Measurements from ENCODE around the gene RHNO1. TPM values are rescaled to one million over a fixed set of nuclear protein-coding genes. Genes with fewer than 3 reads are reported as not detected.

RHNO1 gene
- total RNA-seq, 1 donor from 2014 or later = 20.3 TPM

GRCh38 chr12:2891240-2892053 is 14.4 kb downstream of the RHNO1 start:
- DNase-seq (ENCODE audit: low read depth) = no peak
- Histone ChIP-seq H3K4me3 (ENCODE audit: low read depth, low read length) (peak overlapping the region; percentile 98), H3K27me3 (ENCODE audit: control insufficient read depth, insufficient read depth, low read length) (no peaks in the 10 kb centered on the region), H3K36me3 (ENCODE audit: control insufficient read depth, insufficient read depth, low read length) (no peaks in the 10 kb centered on the region)
- no peak for TF ChIP-seq CTCF (IDR thresholded peaks at IDR 0.05; ENCODE audit: insufficient read depth, low read length, poor library complexity, severe bottlenecking)

- Histone ChIP-seq H3K4me3 (ENCODE audit: low read depth, low read length) (no peak overlapping the region), H3K36me3 (ENCODE audit: control insufficient read depth, insufficient read depth, low read length) (no peaks in the 10 kb centered on the region), H3K27me3 (ENCODE audit: control insufficient read depth, insufficient read depth, low read length) (no peaks in the 10 kb centered on the region)
- DNase-seq (ENCODE audit: low read depth) = no peak
- no peak for TF ChIP-seq CTCF (IDR thresholded peaks at IDR 0.05; ENCODE audit: insufficient read depth, low read length, poor library complexity, severe bottlenecking)
These were observed 15.2 kb downstream of the RHNO1 start for GRCh38 chr12:2892246-2892645.

GRCh38 chr12:2893007-2893406 is 16.0 kb downstream of the RHNO1 start:
- H3K4me3 ChIP-seq (ENCODE audit: low read depth, low read length) = no peak overlapping the region
- DNase-seq (ENCODE audit: low read depth) = peak; percentile 56

GRCh38 chr12:2895051-2895451 is 18.0 kb downstream of the RHNO1 start:
- H3K27me3 ChIP-seq (ENCODE audit: control insufficient read depth, insufficient read depth, low read length) = no peaks in the 10 kb centered on the region
- H3K36me3 ChIP-seq (ENCODE audit: control insufficient read depth, insufficient read depth, low read length) = no peaks in the 10 kb centered on the region
- no peak overlapping the region for H3K4me3 ChIP-seq (ENCODE audit: low read depth, low read length)
- no peak for DNase-seq (ENCODE audit: low read depth)
- no peak for TF ChIP-seq CTCF (IDR thresholded peaks at IDR 0.05; ENCODE audit: insufficient read depth, low read length, poor library complexity, severe bottlenecking)

More at GRCh38 chr12:2893007-2893406, 16.0 kb downstream of the RHNO1 start:
- no peaks in the 10 kb centered on the region for H3K27me3 ChIP-seq (ENCODE audit: control insufficient read depth, insufficient read depth, low read length)
- H3K36me3 ChIP-seq (ENCODE audit: control insufficient read depth, insufficient read depth, low read length) = no peaks in the 10 kb centered on the region
- no peak for TF ChIP-seq CTCF (IDR thresholded peaks at IDR 0.05; ENCODE audit: insufficient read depth, low read length, poor library complexity, severe bottlenecking)

GRCh38 chr12:2895511-2895910 is 18.5 kb downstream of the RHNO1 start:
- no peak overlapping the region for H3K4me3 ChIP-seq (ENCODE audit: low read depth, low read length)

More at GRCh38 chr12:2895511-2895910, 18.5 kb downstream of the RHNO1 start:
- Histone ChIP-seq H3K27me3 (ENCODE audit: control insufficient read depth, insufficient read depth, low read length) (no peaks in the 10 kb centered on the region), H3K36me3 (ENCODE audit: control insufficient read depth, insufficient read depth, low read length) (no peaks in the 10 kb centered on the region)
- no peak for TF ChIP-seq CTCF (IDR thresholded peaks at IDR 0.05; ENCODE audit: insufficient read depth, low read length, poor library complexity, severe bottlenecking)
- DNase-seq (ENCODE audit: low read depth) = no peak
